GM23338 (cell line): ENCODE data around the gene AOAH. TPM values are rescaled to one million over a fixed set of nuclear protein-coding genes. Genes with fewer than 3 reads are reported as not detected.

Experiments used
- ATAC-seq: fragments of 200-7000 bp; cut with Tn5 transposase; 3 replicates; pipeline ENCODE4 v1.9.1; 2020
- DNase-seq: peaks from one replicate; pipeline ENCODE4 v3.0.0-alpha.2; 2015; ENCODE audit warnings: low spot score
- H2AFZ ChIP-seq: fragments of 200-600 bp; sonication (generic); 2 replicates; pipeline ENCODE4 v1.8.0; 2016; ENCODE audit warnings: antibody characterized with exemption, mild to moderate bottlenecking, moderate library complexity
- H3F3A ChIP-seq: fragments of 200-600 bp; sonication (generic); replicated peaks from 2 replicates; pipeline ENCODE4 v1.8.0; 2017; ENCODE audit warnings: antibody characterized with exemption, mixed run types, low read depth
- H3K27ac ChIP-seq: fragments of 200-600 bp; sonication (generic); 2 replicates; pipeline ENCODE4 v1.6.1; 2016; ENCODE audit warnings: low read depth
- H3K27me3 ChIP-seq: fragments of 200-600 bp; sonication (generic); 2 replicates; pipeline ENCODE4 v1.8.0; 2016; ENCODE audit warnings: mild to moderate bottlenecking, mixed run types, moderate library complexity; ENCODE audit not compliant: insufficient read depth
- H3K36me3 ChIP-seq: fragments of 200-600 bp; sonication (generic); 2 replicates; pipeline ENCODE4 v1.8.0; 2016; ENCODE audit warnings: mild to moderate bottlenecking; ENCODE audit not compliant: insufficient read depth
- H3K4me1 ChIP-seq: fragments of 200-600 bp; sonication (generic); 2 replicates; pipeline ENCODE4 v1.8.0; 2016; ENCODE audit warnings: mild to moderate bottlenecking, moderate library complexity; ENCODE audit not compliant: insufficient read depth
- H3K4me2 ChIP-seq: fragments of 200-600 bp; sonication (generic); 2 replicates; pipeline ENCODE4 v1.7.1; 2017; ENCODE audit warnings: mixed run types
- H3K4me3 ChIP-seq: fragments of 200-600 bp; sonication (generic); 2 replicates; pipeline ENCODE4 v1.6.1; 2016; ENCODE audit warnings: mixed run types
- H3K79me2 ChIP-seq: fragments of 200-600 bp; sonication (generic); replicated peaks from 2 replicates; pipeline ENCODE4 v1.8.0; 2017; ENCODE audit warnings: mild to moderate bottlenecking; ENCODE audit not compliant: insufficient read depth
- H3K9me2 ChIP-seq: fragments of 200-600 bp; sonication (generic); 2 replicates; pipeline ENCODE4 v1.8.0; 2017; ENCODE audit not compliant: insufficient read depth
- H4K20me1 ChIP-seq: fragments of 200-600 bp; sonication (generic); replicated peaks from 2 replicates; pipeline ENCODE4 v1.8.0; 2017; ENCODE audit warnings: mild to moderate bottlenecking; ENCODE audit not compliant: insufficient read depth
- H3K27ac Mint-ChIP-seq: 2 replicates; pipeline ENCODE4 v1.8.0; 2020; ENCODE audit warnings: inconsistent platforms, mild to moderate bottlenecking, moderate library complexity, mixed read lengths
- H3K27me3 Mint-ChIP-seq: 3 replicates; pipeline ENCODE4 v1.8.0; 2022; ENCODE audit warnings: low read depth, mild to moderate bottlenecking, moderate library complexity, mixed read lengths, inconsistent platforms; ENCODE audit not compliant: insufficient read depth, poor library complexity
- H3K36me3 Mint-ChIP-seq: 3 replicates; pipeline ENCODE4 v1.8.0; 2021; ENCODE audit warnings: low read depth, mild to moderate bottlenecking, inconsistent platforms, moderate library complexity, mixed read lengths
- H3K4me1 Mint-ChIP-seq: 3 replicates; pipeline ENCODE4 v1.8.0; 2020; ENCODE audit warnings: mild to moderate bottlenecking, inconsistent platforms, mixed read lengths
- H3K4me3 Mint-ChIP-seq: 3 replicates; pipeline ENCODE4 v1.8.0; 2021; ENCODE audit warnings: moderate library complexity, mild to moderate bottlenecking, inconsistent platforms, mixed read lengths
- H3K9me3 Mint-ChIP-seq: 3 replicates; pipeline ENCODE4 v1.8.0; 2020; ENCODE audit warnings: moderate library complexity, mild to moderate bottlenecking, inconsistent platforms, mixed read lengths
- CTCF ChIP-seq, 2 experiments: fragments of 200-600 bp in 1 of 2; sonication (generic) in 1 of 2; conservative IDR thresholded peaks; 2 replicates each; pipeline versions ENCODE4 v1.5.1 to v1.6.1; 2016 to 2017; ENCODE audit warnings: antibody characterized with exemption in 2 of 2, low read depth in 2 of 2, mild to moderate bottlenecking in 2 of 2, moderate library complexity in 1 of 2
- EZH2 ChIP-seq: fragments of 200-600 bp; sonication (generic); IDR thresholded peaks from one replicate; pipeline ENCODE4 v1.8.0; 2017; ENCODE audit warnings: antibody characterized with exemption, mild to moderate bottlenecking, low read depth; ENCODE audit not compliant: unreplicated experiment
- EZH2phosphoT487 ChIP-seq: fragments of 200-600 bp; sonication (generic); IDR thresholded peaks from one replicate; pipeline ENCODE4 v1.8.1; 2018; ENCODE audit warnings: antibody characterized with exemption; ENCODE audit not compliant: unreplicated experiment
- JUNB ChIP-seq: IDR thresholded peaks from one replicate; pipeline ENCODE4 v1.6.1; 2016; ENCODE audit warnings: antibody characterized with exemption; ENCODE audit not compliant: unreplicated experiment
- NANOG ChIP-seq: IDR thresholded peaks from 2 replicates; pipeline ENCODE4 v1.6.1; 2016; ENCODE audit warnings: antibody characterized with exemption, borderline replicate concordance
- POLR2AphosphoS5 ChIP-seq: IDR thresholded peaks from 2 replicates; pipeline ENCODE4 v1.6.1; 2016; ENCODE audit warnings: antibody characterized with exemption, low read depth
- REST ChIP-seq: IDR thresholded peaks from one replicate; pipeline ENCODE4 v1.6.1; 2018; ENCODE audit warnings: antibody characterized with exemption; ENCODE audit not compliant: unreplicated experiment
- STAT1 ChIP-seq: IDR thresholded peaks from one replicate; pipeline ENCODE4 v1.6.1; 2016; ENCODE audit warnings: antibody characterized with exemption; ENCODE audit not compliant: unreplicated experiment
- ZNF114 ChIP-seq: fragments of 250-450 bp; sonication (Bioruptor Pico); IDR thresholded peaks from 2 replicates; pipeline ENCODE4 v1.5.0; 2020; ENCODE audit warnings: mild to moderate bottlenecking, moderate library complexity
- ZNF331 ChIP-seq: fragments of 250-450 bp; sonication (Bioruptor Pico); IDR thresholded peaks from 2 replicates; pipeline ENCODE4 v1.5.0; 2020; ENCODE audit warnings: low read depth, mild to moderate bottlenecking, moderate library complexity
- polyA plus RNA-seq: library from polyadenylated mRNA; unstranded; fragments of >200 nt; fragmentation: Nextera tagmentation; extraction: Ambion mirVana; gene quantifications from 2 replicates; pipeline ENCODE4 v1.2.1, GENCODE V29; 2016
- total RNA-seq: library from RNA; depleted of rRNA; stranded (reverse); fragments of >200 nt; shearing (Covaris generic); gene quantifications from 2 replicates; pipeline ENCODE4 v1.2.3, GENCODE V29; 2014
- TF ChIP-seq, protein P1 (sequence below): fragments of 250-450 bp; sonication (Bioruptor Pico); IDR thresholded peaks from 2 replicates; pipeline ENCODE4 v1.5.0; 2020; ENCODE audit warnings: mild to moderate bottlenecking, moderate library complexity
- TF ChIP-seq, protein P2 (sequence below): IDR thresholded peaks from 2 replicates; pipeline ENCODE4 v1.6.1; 2016; ENCODE audit warnings: antibody characterized with exemption

AOAH gene
- total and polyA plus RNA-seq, 2 experiments from 2014 or later, result not detected

DNA sequence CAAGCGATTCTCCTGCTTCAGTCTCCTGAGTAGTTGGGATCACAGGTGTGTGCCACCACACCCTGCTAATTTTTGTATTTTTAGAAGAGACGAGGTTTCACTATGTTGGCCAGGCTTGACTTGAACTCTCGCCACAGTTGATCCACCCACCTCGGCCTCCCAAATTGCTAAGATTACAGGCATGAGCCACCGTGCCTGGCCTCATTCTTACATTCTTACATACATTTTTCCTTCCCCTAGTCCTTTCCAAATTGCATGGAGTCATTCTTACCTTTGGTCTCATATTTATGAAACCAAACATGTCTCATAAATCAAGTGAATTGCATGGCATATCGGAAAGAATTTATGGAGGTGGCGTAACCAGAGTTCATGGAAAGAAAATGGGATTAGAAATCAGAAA, 186.2 kb downstream of the AOAH start (continued):
- TF ChIP-seq, protein P1, sequence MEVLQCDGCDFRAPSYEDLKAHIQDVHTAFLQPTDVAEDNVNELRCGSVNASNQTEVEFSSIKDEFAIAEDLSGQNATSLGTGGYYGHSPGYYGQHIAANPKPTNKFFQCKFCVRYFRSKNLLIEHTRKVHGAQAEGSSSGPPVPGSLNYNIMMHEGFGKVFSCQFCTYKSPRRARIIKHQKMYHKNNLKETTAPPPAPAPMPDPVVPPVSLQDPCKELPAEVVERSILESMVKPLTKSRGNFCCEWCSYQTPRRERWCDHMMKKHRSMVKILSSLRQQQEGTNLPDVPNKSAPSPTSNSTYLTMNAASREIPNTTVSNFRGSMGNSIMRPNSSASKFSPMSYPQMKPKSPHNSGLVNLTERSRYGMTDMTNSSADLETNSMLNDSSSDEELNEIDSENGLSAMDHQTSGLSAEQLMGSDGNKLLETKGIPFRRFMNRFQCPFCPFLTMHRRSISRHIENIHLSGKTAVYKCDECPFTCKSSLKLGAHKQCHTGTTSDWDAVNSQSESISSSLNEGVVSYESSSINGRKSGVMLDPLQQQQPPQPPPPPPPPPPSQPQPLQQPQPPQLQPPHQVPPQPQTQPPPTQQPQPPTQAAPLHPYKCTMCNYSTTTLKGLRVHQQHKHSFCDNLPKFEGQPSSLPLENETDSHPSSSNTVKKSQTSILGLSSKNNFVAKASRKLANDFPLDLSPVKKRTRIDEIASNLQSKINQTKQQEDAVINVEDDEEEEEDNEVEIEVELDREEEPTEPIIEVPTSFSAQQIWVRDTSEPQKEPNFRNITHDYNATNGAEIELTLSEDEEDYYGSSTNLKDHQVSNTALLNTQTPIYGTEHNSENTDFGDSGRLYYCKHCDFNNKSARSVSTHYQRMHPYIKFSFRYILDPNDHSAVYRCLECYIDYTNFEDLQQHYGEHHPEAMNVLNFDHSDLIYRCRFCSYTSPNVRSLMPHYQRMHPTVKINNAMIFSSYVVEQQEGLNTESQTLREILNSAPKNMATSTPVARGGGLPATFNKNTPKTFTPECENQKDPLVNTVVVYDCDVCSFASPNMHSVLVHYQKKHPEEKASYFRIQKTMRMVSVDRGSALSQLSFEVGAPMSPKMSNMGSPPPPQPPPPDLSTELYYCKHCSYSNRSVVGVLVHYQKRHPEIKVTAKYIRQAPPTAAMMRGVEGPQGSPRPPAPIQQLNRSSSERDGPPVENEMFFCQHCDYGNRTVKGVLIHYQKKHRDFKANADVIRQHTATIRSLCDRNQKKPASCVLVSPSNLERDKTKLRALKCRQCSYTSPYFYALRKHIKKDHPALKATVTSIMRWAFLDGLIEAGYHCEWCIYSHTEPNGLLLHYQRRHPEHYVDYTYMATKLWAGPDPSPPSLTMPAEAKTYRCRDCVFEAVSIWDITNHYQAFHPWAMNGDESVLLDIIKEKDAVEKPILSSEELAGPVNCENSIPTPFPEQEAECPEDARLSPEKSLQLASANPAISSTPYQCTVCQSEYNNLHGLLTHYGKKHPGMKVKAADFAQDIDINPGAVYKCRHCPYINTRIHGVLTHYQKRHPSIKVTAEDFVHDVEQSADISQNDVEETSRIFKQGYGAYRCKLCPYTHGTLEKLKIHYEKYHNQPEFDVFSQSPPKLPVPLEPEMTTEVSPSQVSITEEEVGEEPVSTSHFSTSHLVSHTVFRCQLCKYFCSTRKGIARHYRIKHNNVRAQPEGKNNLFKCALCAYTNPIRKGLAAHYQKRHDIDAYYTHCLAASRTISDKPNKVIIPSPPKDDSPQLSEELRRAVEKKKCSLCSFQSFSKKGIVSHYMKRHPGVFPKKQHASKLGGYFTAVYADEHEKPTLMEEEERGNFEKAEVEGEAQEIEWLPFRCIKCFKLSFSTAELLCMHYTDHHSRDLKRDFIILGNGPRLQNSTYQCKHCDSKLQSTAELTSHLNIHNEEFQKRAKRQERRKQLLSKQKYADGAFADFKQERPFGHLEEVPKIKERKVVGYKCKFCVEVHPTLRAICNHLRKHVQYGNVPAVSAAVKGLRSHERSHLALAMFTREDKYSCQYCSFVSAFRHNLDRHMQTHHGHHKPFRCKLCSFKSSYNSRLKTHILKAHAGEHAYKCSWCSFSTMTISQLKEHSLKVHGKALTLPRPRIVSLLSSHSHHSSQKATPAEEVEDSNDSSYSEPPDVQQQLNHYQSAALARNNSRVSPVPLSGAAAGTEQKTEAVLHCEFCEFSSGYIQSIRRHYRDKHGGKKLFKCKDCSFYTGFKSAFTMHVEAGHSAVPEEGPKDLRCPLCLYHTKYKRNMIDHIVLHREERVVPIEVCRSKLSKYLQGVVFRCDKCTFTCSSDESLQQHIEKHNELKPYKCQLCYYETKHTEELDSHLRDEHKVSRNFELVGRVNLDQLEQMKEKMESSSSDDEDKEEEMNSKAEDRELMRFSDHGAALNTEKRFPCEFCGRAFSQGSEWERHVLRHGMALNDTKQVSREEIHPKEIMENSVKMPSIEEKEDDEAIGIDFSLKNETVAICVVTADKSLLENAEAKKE (CRISPR knock-in tag), result no peak
- TF ChIP-seq JUNB (no peak), NANOG (no peak), POLR2AphosphoS5 (no peak)

- Histone ChIP-seq H3K79me2 (no peaks in the 10 kb centered on the region), H3K27me3 (no peaks in the 10 kb centered on the region), H3K4me1 (no peaks in the 10 kb centered on the region), H3K36me3 (no peaks in the 10 kb centered on the region), H4K20me1 (no peaks in the 10 kb centered on the region), H3K4me3 (no peak overlapping the region), H3F3A (no peaks in the 10 kb centered on the region), H3K9me2 (peaks cover 6% of the 10 kb centered on the region; the same call in 1 of the 2 replicates), H3K4me2 (no peak overlapping the region), H2AFZ (no peak overlapping the region), H3K27ac (no peak overlapping the region)
- ATAC-seq (no peak), DNase-seq (no peak)
- Mint-ChIP-seq H3K27ac (no peak overlapping the region), H3K27me3 (peaks cover 2% of the 10 kb centered on the region), H3K9me3 (no peaks in the 10 kb centered on the region; the same call in 2 of the 3 replicates), H3K36me3 (no peaks in the 10 kb centered on the region), H3K4me3 (no peak overlapping the region), H3K4me1 (no peaks in the 10 kb centered on the region)
- no peak for TF ChIP-seq STAT1
- TF ChIP-seq, protein P2, sequence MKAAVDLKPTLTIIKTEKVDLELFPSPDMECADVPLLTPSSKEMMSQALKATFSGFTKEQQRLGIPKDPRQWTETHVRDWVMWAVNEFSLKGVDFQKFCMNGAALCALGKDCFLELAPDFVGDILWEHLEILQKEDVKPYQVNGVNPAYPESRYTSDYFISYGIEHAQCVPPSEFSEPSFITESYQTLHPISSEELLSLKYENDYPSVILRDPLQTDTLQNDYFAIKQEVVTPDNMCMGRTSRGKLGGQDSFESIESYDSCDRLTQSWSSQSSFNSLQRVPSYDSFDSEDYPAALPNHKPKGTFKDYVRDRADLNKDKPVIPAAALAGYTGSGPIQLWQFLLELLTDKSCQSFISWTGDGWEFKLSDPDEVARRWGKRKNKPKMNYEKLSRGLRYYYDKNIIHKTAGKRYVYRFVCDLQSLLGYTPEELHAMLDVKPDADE, result no peak
- TF ChIP-seq REST, result no peak
- no peak for TF ChIP-seq POLR2AphosphoS5
- TF ChIP-seq NANOG, result no peak
- TF ChIP-seq ZNF331, result no peak
- no peak for TF ChIP-seq ZNF114 (CRISPR knock-in tag)
- TF ChIP-seq CTCF (conservative IDR thresholded peaks at IDR 0.05; ENCODE audit: low read depth in 2 of 2), result no peak
- no peak for TF ChIP-seq EZH2
- no peak for TF ChIP-seq EZH2phosphoT487
Measured at GRCh38 chr7:36535866-36536664, 188.2 kb downstream of the AOAH start.
